MG63 (cell line): ENCODE data around the gene CFAP54. TPM values are rescaled to one million over a fixed set of nuclear protein-coding genes. Genes with fewer than 3 reads are reported as not detected.

Experiments
- DNase-seq: peaks from one replicate; pipeline ENCODE4 v3.0.0-alpha.2; 2020
- H3K27me3 ChIP-seq: fragments of 250-450 bp; sonication (Bioruptor Pico); 2 replicates; pipeline ENCODE4 v1.5.1; 2020; ENCODE audit warnings: mild to moderate bottlenecking, moderate library complexity
- H3K36me3 ChIP-seq: fragments of 250-450 bp; sonication (Bioruptor Pico); 2 replicates; pipeline ENCODE4 v1.5.1; 2020; ENCODE audit warnings: mild to moderate bottlenecking, moderate library complexity
- H3K4me3 ChIP-seq: fragments of 250-450 bp; sonication (Bioruptor Pico); 2 replicates; pipeline ENCODE4 v1.5.1; 2020; ENCODE audit warnings: mild to moderate bottlenecking, moderate library complexity
- H3K9me3 ChIP-seq: fragments of 250-450 bp; sonication (Bioruptor Pico); 2 replicates; pipeline ENCODE4 v1.5.1; 2020; ENCODE audit warnings: mild to moderate bottlenecking, moderate library complexity
- total RNA-seq: library from RNA; depleted of rRNA; stranded (reverse); fragments of >200 nt; shearing (Covaris generic); gene quantifications from 2 replicates; pipeline ENCODE4 v1.2.3, GENCODE V29; 2014; ENCODE audit warnings: low replicate concordance

The CFAP54 gene
- total RNA-seq, 1 experiment from 2014 or later: not detected

DNA sequence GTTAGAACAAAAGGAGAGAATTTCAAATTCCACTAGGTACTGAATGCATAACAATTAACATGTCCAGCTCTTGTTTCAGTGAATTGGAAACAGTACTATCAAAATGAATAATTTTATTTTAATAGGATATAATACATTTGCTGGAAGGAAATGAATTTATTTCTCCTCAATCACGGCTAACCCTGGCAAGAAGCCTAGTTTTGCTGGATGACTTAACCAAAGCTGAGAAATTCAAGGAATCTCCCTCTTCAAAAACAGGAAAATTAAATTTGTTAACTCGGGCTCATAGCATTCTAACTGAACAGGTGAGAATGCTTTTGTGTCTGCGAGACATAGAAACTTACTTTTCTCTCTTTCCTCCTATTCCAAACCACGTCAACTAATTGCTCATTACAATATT lies 254.2 kb downstream of the CFAP54 start:
- DNase-seq: peak; percentile 15

DNA sequence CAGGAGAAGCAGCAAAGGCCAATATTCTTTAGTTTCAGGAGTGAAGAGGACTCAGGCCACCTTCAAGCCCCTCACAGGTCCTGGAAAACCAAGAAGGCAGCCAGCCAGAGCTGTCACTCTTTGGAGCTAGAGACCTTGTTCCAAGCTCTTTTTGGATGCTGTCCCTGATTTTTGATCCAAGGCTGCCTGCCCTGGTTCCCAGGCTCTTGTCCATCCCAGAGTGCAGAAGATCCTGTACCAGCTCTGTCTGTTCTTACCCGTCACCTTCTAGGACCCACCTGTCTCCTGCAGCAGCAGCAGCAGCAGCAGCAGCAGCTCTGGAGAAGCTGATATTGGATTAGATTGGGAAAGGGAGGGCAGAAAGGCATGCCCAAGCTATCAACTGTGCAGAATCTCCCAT lies 260.6 kb downstream of the CFAP54 start:
- Histone ChIP-seq H3K36me3 (no peaks in the 10 kb centered on the region), H3K9me3 (no peaks in the 10 kb centered on the region; the same call in 1 of the 2 replicates), H3K4me3 (no peak overlapping the region), H3K27me3 (no peaks in the 10 kb centered on the region)
- DNase-seq: no peak

More for the DNA sequence above, 254.2 kb downstream of the CFAP54 start:
- Histone ChIP-seq H3K27me3 (no peaks in the 10 kb centered on the region; the same call in 1 of the 2 replicates), H3K4me3 (no peak overlapping the region), H3K9me3 (no peaks in the 10 kb centered on the region), H3K36me3 (no peaks in the 10 kb centered on the region)

DNA sequence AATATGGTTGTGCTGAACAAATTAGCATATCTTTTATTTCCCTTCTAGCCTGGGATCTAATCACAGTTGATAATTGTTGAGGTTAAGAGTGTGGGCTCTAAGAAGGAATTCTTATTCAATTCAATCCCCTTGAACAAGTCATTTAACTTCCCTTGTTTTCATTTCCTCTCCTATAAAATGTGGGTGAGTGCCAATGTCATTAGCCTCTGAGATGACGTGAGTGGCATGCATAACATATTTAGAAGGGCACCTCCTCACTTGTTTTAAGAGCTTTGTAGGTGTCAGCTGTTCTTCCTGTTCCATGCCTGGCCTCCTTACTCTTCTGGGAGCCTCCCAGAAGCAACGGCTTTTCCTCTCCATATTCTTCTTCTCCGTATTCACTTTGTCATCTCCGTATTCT lies 262.2 kb downstream of the CFAP54 start:
- Histone ChIP-seq H3K4me3 (no peak overlapping the region), H3K9me3 (no peaks in the 10 kb centered on the region; the same call in 1 of the 2 replicates), H3K27me3 (no peaks in the 10 kb centered on the region), H3K36me3 (no peaks in the 10 kb centered on the region)
- DNase-seq: no peak

DNA sequence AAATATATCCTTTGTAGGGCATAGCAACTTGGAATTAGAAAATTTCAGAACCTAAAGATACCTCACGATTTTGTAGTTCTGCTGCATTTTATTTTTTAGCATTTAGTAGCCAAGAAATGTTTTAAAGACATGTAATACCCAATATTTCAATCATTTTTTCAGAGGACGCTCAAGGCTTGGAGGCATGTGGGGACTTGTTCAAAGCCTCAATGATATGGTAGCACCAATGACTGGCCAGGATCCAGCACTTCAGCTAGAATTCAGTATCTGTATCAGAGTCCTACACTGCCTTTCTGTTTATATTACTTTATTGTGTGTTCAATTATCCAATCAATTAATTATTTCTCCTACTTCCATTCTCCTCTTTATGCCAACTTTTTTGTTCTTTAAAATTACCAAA lies 262.8 kb downstream of the CFAP54 start:
- Histone ChIP-seq H3K27me3 (no peaks in the 10 kb centered on the region), H3K4me3 (no peak overlapping the region), H3K9me3 (no peaks in the 10 kb centered on the region; the same call in 1 of the 2 replicates), H3K36me3 (no peaks in the 10 kb centered on the region)
- DNase-seq: no peak

DNA sequence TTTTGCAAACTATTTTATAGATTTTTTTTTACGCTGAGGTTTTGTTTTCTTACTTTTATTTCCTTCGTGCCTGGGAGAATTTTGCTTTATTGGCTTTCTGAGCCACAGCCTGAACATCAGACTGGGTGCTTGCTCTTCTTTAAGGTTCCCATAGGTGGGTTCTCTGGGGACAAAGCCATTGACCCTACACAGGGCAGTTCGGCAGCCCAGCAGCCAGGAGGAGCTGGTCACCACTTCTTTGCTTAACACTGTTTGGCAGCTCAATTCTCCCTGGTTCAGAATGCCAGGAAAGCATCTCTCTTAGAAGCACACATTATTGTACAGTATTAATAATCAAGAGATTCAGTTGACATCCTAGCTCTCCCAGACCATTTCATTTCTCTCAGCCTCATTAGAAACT lies 276.9 kb downstream of the CFAP54 start:
- no peaks in the 10 kb centered on the region for H3K36me3 ChIP-seq
- H3K4me3 ChIP-seq: no peak overlapping the region
- DNase-seq: no peak
- peaks cover 3% of the 10 kb centered on the region; the same call in 1 of the 2 replicates for H3K9me3 ChIP-seq
- no peaks in the 10 kb centered on the region for H3K27me3 ChIP-seq

DNA sequence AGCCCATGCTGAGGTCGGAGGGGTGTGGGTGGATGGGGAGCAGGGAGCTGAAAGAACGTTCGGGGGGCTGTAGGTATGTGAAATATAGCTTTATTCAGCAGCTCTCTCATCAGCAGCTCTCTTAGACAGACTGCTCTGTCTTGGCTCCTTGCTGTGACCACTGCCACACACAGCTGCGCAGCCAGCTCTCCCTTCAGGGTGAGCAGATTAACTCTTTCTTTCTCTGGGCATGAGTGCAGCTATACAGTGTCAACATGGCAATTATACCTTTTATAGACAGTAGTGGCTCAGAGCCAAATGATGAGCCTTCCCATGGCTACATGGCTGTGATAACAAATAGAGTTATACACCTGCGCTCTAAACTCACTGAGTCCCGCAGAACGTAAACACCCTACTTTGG lies 280.0 kb downstream of the CFAP54 start:
- no peak overlapping the region for H3K4me3 ChIP-seq
- DNase-seq: no peak
- peaks cover 5% of the 10 kb centered on the region for H3K9me3 ChIP-seq
- no peaks in the 10 kb centered on the region for H3K27me3 ChIP-seq
- H3K36me3 ChIP-seq: no peaks in the 10 kb centered on the region

DNA sequence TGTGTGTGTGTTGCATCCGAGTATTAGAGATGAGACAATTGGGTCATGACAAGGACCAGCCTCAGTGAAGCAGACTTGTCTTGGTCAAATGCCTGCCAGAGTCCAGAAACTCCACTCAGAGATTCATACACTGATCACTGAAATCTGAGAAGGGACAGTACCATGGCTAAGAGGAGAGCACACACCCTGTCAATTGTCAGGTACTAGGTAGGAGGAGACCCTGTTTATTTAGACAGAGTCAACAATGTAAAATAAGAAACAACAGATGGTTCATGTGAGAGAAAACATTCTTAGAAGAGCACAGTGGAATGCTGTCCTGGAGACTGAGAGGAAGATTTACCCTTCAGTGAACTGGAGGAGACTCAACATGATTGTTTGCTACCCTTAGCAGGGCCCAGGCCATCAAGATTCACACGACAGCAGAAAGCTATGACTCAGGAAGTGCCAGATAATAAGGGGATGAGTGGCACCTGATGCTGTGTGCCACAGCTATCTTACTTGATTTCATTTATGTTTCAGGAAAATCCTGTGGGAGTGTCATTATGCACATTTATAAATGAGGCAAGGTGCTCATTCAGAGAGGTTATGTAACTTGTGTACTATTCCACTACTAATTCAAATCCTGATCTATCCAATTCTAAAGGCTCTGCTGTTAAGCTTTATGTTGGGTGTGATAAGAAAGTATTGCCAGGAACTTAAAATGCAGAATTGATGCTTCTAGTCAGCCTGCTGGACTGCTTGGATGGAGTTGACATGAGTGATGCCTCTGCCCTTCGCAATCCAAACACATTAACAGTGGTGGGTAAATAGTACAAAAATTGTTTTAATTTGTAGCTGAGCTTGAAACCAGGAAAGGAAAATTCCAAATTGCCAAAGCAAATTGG lies 281.1 kb downstream of the CFAP54 start:
- no peaks in the 10 kb centered on the region for H3K27me3 ChIP-seq
- peaks cover 5% of the 10 kb centered on the region for H3K9me3 ChIP-seq
- DNase-seq: no peak
- no peaks in the 10 kb centered on the region for H3K36me3 ChIP-seq
- no peak overlapping the region for H3K4me3 ChIP-seq

DNA sequence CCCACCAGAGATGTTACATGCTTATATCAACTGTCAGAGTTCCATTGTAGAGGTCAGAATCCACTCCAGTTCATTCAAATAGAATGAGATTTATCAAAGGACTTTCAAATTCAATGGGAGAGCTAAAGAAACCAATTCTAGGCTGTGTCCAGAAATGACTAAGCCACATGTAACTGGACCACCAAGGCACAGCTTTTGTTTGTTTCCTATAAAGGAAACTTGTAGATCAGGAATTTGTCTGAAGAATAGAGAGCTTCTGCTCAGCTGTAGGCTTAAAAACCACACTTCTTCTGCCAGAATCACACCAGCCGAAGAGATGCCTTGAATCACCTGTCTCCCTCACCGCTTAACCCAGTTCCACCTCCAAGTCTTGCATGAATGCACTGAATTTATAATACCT lies 283.7 kb downstream of the CFAP54 start:
- Histone ChIP-seq H3K36me3 (no peaks in the 10 kb centered on the region), H3K4me3 (no peak overlapping the region), H3K9me3 (peaks cover 5% of the 10 kb centered on the region), H3K27me3 (no peaks in the 10 kb centered on the region)
- DNase-seq: no peak

DNA sequence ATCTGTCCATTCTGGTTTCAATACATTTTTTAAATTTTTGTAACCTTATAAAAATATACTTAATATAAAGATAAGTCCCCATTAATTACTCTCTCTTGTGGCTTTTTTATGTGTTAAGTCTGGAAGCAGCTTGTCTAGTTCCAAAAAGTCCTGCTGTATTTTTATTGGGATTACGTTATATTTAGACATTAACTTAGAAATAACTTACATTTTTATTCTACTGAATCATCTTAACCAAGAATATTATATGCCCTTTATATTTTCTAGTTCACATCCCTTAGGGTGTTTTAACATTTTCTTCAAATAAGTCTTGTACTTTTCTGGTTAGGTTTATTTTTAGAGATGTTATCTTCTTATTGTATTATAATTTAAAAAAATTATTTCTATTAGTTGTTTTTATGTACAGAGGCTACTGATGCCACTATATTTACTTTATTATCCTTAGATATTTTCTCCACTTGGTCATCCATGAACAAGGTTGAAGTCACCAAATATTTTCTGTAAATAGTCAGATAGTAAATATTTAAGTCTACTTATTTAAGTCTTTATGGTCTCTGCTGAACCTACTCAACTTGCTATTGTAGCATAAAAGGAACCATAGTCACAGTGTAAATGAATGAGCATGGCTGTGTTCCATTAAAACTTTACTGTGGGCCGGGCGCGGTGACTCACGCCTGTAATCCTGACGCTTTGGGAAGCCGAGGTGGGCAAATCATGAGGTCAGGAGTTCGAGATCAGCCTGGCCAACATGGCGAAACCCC lies 285.3 kb downstream of the CFAP54 start:
- peak; percentile 79 for DNase-seq
- H3K36me3 ChIP-seq: no peaks in the 10 kb centered on the region
- H3K4me3 ChIP-seq: no peak overlapping the region
- H3K9me3 ChIP-seq: peaks cover 4% of the 10 kb centered on the region
- H3K27me3 ChIP-seq: no peaks in the 10 kb centered on the region

DNA sequence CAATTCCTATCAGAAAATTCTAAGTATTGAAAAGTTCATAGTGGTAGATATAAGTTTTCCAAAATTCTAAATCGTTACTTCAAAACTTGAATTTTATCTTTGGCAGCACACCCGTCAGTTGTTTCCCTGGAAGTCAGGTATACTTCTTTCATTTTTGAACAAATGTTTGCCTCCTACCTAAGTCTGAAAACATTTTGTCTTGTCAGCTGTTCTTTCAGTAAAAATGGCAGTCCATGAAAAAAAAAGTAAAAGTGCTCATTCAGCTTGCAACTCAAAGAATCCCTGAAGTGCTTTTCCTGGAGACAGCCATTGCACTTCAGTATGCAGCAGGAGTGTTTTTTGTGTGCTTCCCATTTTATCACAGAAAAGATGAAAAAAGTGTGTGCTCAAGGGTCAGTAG lies 287.5 kb downstream of the CFAP54 start:
- Histone ChIP-seq H3K4me3 (no peak overlapping the region), H3K27me3 (no peaks in the 10 kb centered on the region), H3K36me3 (no peaks in the 10 kb centered on the region), H3K9me3 (peaks cover 2% of the 10 kb centered on the region; the same call in 1 of the 2 replicates)
- DNase-seq: no peak

DNA sequence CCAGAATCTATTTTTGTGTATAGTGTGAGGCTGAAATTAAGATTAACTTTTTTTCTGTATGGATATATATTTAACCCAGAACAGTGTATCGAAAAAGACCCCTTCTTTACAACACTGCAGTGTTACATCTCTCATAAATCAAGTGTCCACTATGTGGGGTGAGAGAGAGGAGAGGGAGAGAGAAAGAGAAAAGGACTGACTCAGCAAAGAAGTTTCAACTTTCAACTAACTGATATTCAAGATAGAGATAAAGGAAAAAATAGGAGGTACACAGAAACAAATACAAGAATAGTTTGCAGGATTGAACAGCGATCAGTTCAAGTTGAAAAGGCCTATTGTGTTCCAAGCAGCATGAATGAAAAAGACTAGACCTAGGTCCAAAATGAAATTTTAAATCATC lies 291.0 kb downstream of the CFAP54 start:
- DNase-seq: no peak
- Histone ChIP-seq H3K4me3 (no peak overlapping the region), H3K36me3 (no peaks in the 10 kb centered on the region)

DNA sequence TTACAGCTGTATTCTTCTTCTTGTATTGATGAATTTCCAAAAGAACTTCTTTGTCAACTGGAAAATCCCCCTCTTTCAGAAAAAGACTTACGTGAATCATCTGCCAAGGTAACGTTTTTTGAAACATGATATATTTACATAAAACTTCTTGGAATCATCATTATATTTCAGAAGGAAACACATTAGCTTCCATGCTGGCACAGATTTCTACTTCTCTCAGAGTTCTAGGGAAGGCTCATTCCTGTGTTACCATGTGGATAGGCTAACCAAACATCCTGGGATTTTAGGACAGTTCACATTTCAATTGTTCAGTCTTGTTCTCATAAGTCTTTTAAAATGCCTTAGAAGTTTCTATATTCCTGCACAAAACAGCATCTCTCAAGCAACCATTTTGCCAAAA lies 297.4 kb downstream of the CFAP54 start:
- DNase-seq: no peak
- no peak overlapping the region for H3K4me3 ChIP-seq
- H3K27me3 ChIP-seq: no peaks in the 10 kb centered on the region
- no peaks in the 10 kb centered on the region for H3K36me3 ChIP-seq
- no peaks in the 10 kb centered on the region; the same call in 1 of the 2 replicates for H3K9me3 ChIP-seq

More for the DNA sequence above, 291.0 kb downstream of the CFAP54 start:
- Histone ChIP-seq H3K9me3 (no peaks in the 10 kb centered on the region), H3K27me3 (no peaks in the 10 kb centered on the region)

DNA sequence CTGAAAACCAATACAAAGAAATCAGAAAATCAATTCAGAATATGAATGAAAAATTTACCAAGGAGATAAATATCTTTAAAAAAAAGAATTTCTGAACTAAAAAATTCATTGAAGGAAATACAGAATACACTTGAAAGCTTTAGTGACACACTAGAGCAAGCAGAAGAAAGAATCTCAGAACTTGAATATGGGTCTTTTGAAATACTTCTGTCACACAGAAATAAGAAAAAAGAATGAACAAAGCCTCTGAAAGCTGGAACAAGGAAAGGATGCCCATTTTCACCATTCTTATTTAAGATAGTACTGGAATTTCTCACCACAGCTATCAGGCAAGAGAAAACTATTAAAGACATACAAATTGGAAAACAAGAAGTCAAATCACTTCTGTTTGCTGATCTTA lies 314.6 kb downstream of the CFAP54 start:
- no peak overlapping the region for H3K4me3 ChIP-seq
- H3K27me3 ChIP-seq: no peaks in the 10 kb centered on the region
- H3K36me3 ChIP-seq: no peaks in the 10 kb centered on the region
- H3K9me3 ChIP-seq: peaks cover 10% of the 10 kb centered on the region; the same call in 1 of the 2 replicates
- no peak for DNase-seq

DNA sequence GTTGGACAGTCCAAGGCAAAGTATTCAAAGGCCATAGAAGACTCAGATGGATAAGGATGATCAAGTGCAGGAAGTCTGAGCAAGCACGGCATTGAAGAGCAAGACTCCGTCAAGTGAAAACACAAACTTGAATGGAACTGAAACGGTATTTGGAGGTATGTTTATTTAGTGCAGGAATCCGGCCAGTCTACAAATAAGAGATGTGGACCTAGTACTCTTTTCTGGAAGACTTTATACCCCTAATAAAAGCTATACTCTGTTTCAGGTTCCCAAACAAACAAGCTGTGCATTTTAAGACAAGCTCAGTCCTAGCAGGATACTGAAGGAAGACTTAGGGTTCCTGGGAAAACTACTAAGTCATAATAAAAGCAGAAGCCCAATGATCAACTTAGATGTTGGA lies 316.9 kb downstream of the CFAP54 start:
- peaks cover 10% of the 10 kb centered on the region; the same call in 1 of the 2 replicates for H3K9me3 ChIP-seq
- H3K4me3 ChIP-seq: no peak overlapping the region
- H3K27me3 ChIP-seq: no peaks in the 10 kb centered on the region
- H3K36me3 ChIP-seq: no peaks in the 10 kb centered on the region
- DNase-seq: no peak

DNA sequence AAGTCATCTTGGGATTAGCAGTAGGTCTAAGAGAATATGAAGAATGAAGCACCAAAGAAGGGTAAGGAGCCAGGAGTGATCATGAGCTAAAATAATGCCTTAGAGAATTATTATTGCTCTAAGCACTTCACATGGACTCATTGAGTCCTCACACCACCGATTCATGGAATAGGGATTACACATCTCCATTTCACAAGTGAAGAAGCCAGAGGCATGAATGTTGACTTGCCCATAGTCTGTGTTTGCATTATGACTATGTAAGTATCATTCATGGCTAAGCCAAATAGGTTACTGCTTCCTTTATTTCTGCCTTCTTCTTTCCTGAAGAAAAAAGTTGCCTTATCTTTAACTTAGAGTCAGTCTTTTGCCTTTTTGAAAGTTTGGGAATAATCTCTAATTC lies 318.4 kb downstream of the CFAP54 start:
- no peaks in the 10 kb centered on the region for H3K36me3 ChIP-seq
- DNase-seq: no peak
- H3K27me3 ChIP-seq: no peaks in the 10 kb centered on the region
- H3K9me3 ChIP-seq: peaks cover 10% of the 10 kb centered on the region; the same call in 1 of the 2 replicates
- no peak overlapping the region for H3K4me3 ChIP-seq

DNA sequence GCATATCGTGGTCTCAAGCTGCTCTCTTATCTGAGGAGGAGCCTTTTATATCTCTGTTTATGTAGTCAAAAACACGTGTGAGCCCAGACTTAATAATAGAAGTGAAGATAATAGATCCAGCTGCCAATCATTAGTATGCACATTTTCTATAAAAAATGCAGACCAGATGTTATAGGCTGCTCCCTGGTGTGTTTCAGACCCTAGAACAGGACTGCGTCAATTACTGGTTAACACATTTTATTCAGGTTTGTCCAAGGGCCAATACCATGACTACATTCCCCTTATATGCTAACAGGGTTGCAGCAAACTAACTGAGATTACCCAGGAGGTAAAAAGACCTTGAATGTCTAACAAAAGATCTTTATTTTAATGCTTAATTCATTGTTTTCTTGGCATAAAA lies 319.2 kb downstream of the CFAP54 start:
- Histone ChIP-seq H3K27me3 (no peaks in the 10 kb centered on the region), H3K9me3 (peaks cover 6% of the 10 kb centered on the region; the same call in 1 of the 2 replicates), H3K4me3 (no peak overlapping the region), H3K36me3 (no peaks in the 10 kb centered on the region)
- DNase-seq: no peak

DNA sequence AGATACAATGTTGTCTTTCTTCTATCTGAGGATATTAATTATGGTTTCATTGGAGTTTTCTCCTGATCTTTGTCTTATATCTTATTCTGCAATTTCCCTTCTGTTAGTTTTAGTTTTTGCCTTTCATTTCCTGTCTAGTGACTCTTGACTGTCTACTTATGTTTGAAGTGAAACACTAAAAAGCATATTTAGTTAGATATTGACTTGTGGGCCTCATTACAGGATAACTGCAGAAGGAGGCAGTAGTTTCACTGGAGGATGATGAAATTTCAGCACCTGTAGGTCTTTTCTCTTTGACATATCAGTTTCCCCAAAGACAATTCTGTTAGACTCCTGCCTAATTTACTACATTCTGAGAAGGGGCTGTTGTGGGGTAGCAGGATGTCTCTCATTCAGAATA lies 320.1 kb downstream of the CFAP54 start:
- no peak for DNase-seq
- Histone ChIP-seq H3K9me3 (no peaks in the 10 kb centered on the region), H3K27me3 (no peaks in the 10 kb centered on the region), H3K36me3 (no peaks in the 10 kb centered on the region), H3K4me3 (no peak overlapping the region)
